Breast epithelium (tissue), 4 donors: Measurements from ENCODE around the gene RBPMS2. TPM values are rescaled to one million over a fixed set of nuclear protein-coding genes. Genes with fewer than 3 reads are reported as not detected.

Experiments
- DNase-seq, 2 donors: peaks; one replicate each; pipeline ENCODE4 v3.0.0-alpha.2; 2019; ENCODE audit warnings: low spot score in 2 of 2
- H3K27ac ChIP-seq, 2 donors: fragments of 200-600 bp; sonication (generic) in 1 of 2; one replicate each; pipeline ENCODE4 v1.5.1; 2016 to 2019; ENCODE audit warnings: mild to moderate bottlenecking in 1 of 2
- H3K27me3 ChIP-seq, 2 donors: fragments of 200-600 bp; sonication (generic) in 1 of 2; one replicate each; pipeline versions ENCODE4 v1.5.1 to v1.6.0; 2017 to 2019; ENCODE audit warnings: control low read depth in 1 of 2, mild to moderate bottlenecking in 1 of 2
- H3K36me3 ChIP-seq: fragments of 200-600 bp; one replicate; pipeline ENCODE4 v1.5.1; 2019
- H3K4me1 ChIP-seq, 2 donors: fragments of 200-600 bp; sonication (generic); one replicate each; pipeline ENCODE4 v1.5.1; 2016 to 2019; ENCODE audit warnings: control low read depth in 1 of 2
- H3K4me3 ChIP-seq, 3 donors: fragments of 200-600 bp; sonication (generic); 1 replicate in 2 of 3; 2 replicates in 1 of 3; pipeline ENCODE4 v1.5.1; 2016 to 2019; ENCODE audit warnings: mild to moderate bottlenecking in 3 of 3, moderate library complexity in 2 of 3
- H3K9me3 ChIP-seq, 2 donors: fragments of 200-600 bp; sonication (generic) in 1 of 2; one replicate each; pipeline ENCODE4 v1.5.1; 2016 to 2019; ENCODE audit warnings: control low read depth in 1 of 2
- POLR2A ChIP-seq: fragments of 450-650 bp; IDR thresholded peaks from one replicate; pipeline ENCODE4 v1.6.1; 2016; ENCODE audit warnings: antibody characterized with exemption, mild to moderate bottlenecking, moderate library complexity
- POLR2AphosphoS5 ChIP-seq, 3 donors: sonication (generic); formaldehyde crosslinking; IDR thresholded peaks; one replicate each; pipeline ENCODE4 v1.6.1; 2017; ENCODE audit warnings: antibody characterized with exemption in 3 of 3
- intact Hi-C: fragments of 100-400 bp; cut with DNase I; formaldehyde crosslinking; loops from one replicate; pipeline ENCODE4 v1.15.1; 2023; ENCODE audit warnings: low total_unique reads
- total RNA-seq, 3 donors: library from RNA; depleted of rRNA; stranded (reverse); fragments of >200 nt; gene quantifications; one replicate each; pipeline ENCODE4 v1.1.0, GENCODE V29; 2016
- TF ChIP-seq, protein P1 (sequence below), 3 donors: fragments of 450-650 bp; IDR thresholded peaks; one replicate each; pipeline ENCODE4 v1.5.1; 2016 to 2017; ENCODE audit warnings: antibody characterized with exemption in 3 of 3, mild to moderate bottlenecking in 3 of 3, moderate library complexity in 3 of 3

RBPMS2 gene
- total RNA-seq, 3 donors from 2014 or later = 0.66 to 1.9 TPM; not detected in 1

GRCh38 chr15:64710676-64711428, 64.5 kb downstream of the RBPMS2 start:
- Histone ChIP-seq H3K4me1 (no peaks in the 10 kb centered on the region), H3K36me3 (no peaks in the 10 kb centered on the region), H3K4me3 (no peak overlapping the region), H3K9me3 (no peaks in the 10 kb centered on the region), H3K27ac (no peak overlapping the region), H3K27me3 (no peaks in the 10 kb centered on the region)
- intact Hi-C loops = no loop called here
- TF ChIP-seq POLR2AphosphoS5 (IDR thresholded peaks at IDR 0.05) (no peak), POLR2A (no peak)
- TF ChIP-seq, protein P1, sequence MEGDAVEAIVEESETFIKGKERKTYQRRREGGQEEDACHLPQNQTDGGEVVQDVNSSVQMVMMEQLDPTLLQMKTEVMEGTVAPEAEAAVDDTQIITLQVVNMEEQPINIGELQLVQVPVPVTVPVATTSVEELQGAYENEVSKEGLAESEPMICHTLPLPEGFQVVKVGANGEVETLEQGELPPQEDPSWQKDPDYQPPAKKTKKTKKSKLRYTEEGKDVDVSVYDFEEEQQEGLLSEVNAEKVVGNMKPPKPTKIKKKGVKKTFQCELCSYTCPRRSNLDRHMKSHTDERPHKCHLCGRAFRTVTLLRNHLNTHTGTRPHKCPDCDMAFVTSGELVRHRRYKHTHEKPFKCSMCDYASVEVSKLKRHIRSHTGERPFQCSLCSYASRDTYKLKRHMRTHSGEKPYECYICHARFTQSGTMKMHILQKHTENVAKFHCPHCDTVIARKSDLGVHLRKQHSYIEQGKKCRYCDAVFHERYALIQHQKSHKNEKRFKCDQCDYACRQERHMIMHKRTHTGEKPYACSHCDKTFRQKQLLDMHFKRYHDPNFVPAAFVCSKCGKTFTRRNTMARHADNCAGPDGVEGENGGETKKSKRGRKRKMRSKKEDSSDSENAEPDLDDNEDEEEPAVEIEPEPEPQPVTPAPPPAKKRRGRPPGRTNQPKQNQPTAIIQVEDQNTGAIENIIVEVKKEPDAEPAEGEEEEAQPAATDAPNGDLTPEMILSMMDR (IDR thresholded peaks at IDR 0.05) = no peak
- DNase-seq = no peak

DNA sequence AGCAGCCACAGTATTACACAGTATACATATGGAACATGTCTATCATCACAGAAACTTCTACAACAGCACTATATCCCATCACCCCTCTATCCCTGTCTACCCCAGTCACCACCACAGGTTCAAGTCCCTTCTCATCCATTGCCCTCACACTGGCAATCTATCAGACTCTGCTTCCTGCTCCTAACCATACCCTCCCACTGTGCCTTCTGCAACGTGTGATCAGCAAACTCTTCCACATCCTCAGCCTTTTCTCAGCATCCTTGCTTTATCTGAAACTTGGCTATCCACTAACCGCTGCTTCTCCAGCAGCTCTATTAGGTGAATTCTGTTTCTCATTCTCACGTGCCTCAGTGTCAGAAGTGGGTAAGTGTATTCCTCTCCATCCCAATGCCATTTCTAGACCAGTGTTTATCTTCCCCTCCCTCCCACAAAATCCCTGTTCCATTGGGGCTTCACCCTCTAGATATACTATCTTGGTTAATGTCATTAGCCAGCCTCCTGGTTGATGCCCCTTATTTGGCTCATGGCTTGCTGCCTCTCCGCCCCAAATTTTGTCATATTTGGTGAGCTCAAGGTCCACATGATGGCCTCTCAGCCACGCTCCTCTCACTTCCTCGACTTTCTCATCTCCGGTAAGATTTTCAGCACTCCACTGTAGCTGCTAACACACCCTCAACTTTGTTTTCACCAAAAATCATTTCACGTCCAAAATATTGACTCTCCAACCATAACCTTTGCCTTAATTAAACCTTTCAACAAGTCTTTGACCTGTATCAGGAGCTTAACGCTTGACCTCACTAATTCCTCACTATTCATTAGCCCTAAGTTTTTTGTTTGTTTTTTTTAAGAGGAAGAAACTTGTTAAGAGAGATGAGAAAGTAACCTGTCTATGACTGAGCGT, 69.1 kb downstream of the RBPMS2 start:
- no peak for DNase-seq
- H3K9me3 ChIP-seq = no peaks in the 10 kb centered on the region
- H3K4me3 ChIP-seq = no peak overlapping the region
- no peaks in the 10 kb centered on the region for H3K36me3 ChIP-seq
- H3K27me3 ChIP-seq = no peaks in the 10 kb centered on the region
- intact Hi-C loops = loop anchor here (1.0 kb wide), 1 partner anchor 8 kb away; no protein-coding TSS in a partner anchor
- H3K4me1 ChIP-seq = peaks cover 0 to 6% of the 10 kb centered on the region in 2 donors
- no peak for TF ChIP-seq POLR2AphosphoS5 (IDR thresholded peaks at IDR 0.05)
- TF ChIP-seq, protein P1 (IDR thresholded peaks at IDR 0.05) = no peak
- TF ChIP-seq POLR2A = no peak
- no peak overlapping the region for H3K27ac ChIP-seq

GRCh38 chr15:64705006-64705405, 70.4 kb downstream of the RBPMS2 start:
- Histone ChIP-seq H3K9me3 (no peaks in the 10 kb centered on the region), H3K27ac (no peak overlapping the region), H3K4me3 (no peak overlapping the region), H3K27me3 (no peaks in the 10 kb centered on the region), H3K4me1 (peaks cover 7 to 13% of the 10 kb centered on the region in 2 donors), H3K36me3 (no peaks in the 10 kb centered on the region)
- TF ChIP-seq POLR2AphosphoS5 (IDR thresholded peaks at IDR 0.05) (no peak), POLR2A (no peak)
- TF ChIP-seq, protein P1 (IDR thresholded peaks at IDR 0.05) = no peak
- DNase-seq = no peak
- intact Hi-C loops = no loop called here

- H3K27ac ChIP-seq = peak overlapping the region; percentile 94 to 95
- intact Hi-C loops = no loop called here
Observed at GRCh38 chr15:64703632-64703959, 71.8 kb downstream of the RBPMS2 start.

More at GRCh38 chr15:64703632-64703959, 71.8 kb downstream of the RBPMS2 start:
- Histone ChIP-seq H3K36me3 (no peaks in the 10 kb centered on the region), H3K4me1 (peaks cover 16 to 23% of the 10 kb centered on the region in 2 donors), H3K27me3 (no peaks in the 10 kb centered on the region), H3K9me3 (no peaks in the 10 kb centered on the region), H3K4me3 (peak overlapping the region; percentile 85 to 96 (median 87))
- DNase-seq = no peak
- TF ChIP-seq POLR2AphosphoS5 (IDR thresholded peaks at IDR 0.05) (no peak), POLR2A (no peak)
- TF ChIP-seq, protein P1 (IDR thresholded peaks at IDR 0.05) = no peak
